T follicular helper cell (primary cell): ENCODE measurements around the gene LHX3.
"Not testable (repeated sequence)": the region's sequence is repeated elsewhere in the genome, so short reads cannot be mapped to it uniquely, and the experiment has no call there.

Experiments
- DNase-seq: peaks from one replicate; pipeline ENCODE4 v3.0.0-alpha.2; 2020; ENCODE audit warnings: low read depth

The LHX3 gene

GRCh38 chr9:136153381-136154065 is 51.4 kb downstream of the LHX3 start:
- no peak for DNase-seq

GRCh38 chr9:136152931-136153330 is 52.0 kb downstream of the LHX3 start:
- DNase-seq: no peak

- DNase-seq: no peak
Measured at GRCh38 chr9:136152543-136152866, 52.4 kb downstream of the LHX3 start.

- no peak for DNase-seq
Measured at GRCh38 chr9:136151848-136152542, 52.9 kb downstream of the LHX3 start.

- no peak for DNase-seq
Measured at GRCh38 chr9:136151214-136151804, 53.6 kb downstream of the LHX3 start.

- DNase-seq: not testable (repeated sequence)
Measured at GRCh38 chr9:136150664-136151213, 54.2 kb downstream of the LHX3 start.

- DNase-seq: no peak
Measured at GRCh38 chr9:136149853-136150252, 55.1 kb downstream of the LHX3 start.

GRCh38 chr9:136149337-136149736 is 55.6 kb downstream of the LHX3 start:
- no peak for DNase-seq

GRCh38 chr9:136148766-136149165 is 56.2 kb downstream of the LHX3 start:
- DNase-seq: no peak

GRCh38 chr9:136147890-136148714 is 56.8 kb downstream of the LHX3 start:
- no peak for DNase-seq

GRCh38 chr9:136147038-136147889 is 57.7 kb downstream of the LHX3 start:
- no peak for DNase-seq
